Camera-type eye (tissue), 1 donor: ENCODE measurements around the gene GSTP1. TPM values are rescaled to one million over a fixed set of nuclear protein-coding genes. Genes with fewer than 3 reads are reported as not detected.

Source experiments
- total RNA-seq: library from RNA; depleted of rRNA; stranded (reverse); fragments of >200 nt; gene quantifications from one replicate; pipeline ENCODE4 v1.2.3, GENCODE V29; 2014

The GSTP1 gene
- 417 TPM for total RNA-seq

DNA sequence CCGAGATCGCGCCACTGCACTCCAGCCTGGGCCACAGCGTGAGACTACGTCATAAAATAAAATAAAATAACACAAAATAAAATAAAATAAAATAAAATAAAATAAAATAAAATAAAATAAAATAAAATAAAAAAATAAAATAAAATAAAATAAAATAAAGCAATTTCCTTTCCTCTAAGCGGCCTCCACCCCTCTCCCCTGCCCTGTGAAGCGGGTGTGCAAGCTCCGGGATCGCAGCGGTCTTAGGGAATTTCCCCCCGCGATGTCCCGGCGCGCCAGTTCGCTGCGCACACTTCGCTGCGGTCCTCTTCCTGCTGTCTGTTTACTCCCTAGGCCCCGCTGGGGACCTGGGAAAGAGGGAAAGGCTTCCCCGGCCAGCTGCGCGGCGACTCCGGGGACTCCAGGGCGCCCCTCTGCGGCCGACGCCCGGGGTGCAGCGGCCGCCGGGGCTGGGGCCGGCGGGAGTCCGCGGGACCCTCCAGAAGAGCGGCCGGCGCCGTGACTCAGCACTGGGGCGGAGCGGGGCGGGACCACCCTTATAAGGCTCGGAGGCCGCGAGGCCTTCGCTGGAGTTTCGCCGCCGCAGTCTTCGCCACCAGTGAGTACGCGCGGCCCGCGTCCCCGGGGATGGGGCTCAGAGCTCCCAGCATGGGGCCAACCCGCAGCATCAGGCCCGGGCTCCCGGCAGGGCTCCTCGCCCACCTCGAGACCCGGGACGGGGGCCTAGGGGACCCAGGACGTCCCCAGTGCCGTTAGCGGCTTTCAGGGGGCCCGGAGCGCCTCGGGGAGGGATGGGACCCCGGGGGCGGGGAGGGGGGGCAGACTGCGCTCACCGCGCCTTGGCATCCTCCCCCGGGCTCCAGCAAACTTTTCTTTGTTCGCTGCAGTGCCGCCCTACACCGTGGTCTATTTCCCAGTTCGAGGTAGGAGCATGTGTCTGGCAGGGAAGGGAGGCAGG lies at the start of gene GSTP1:
Gene GSTP1, plus strand, starts transcription at position 566 of the 958 bp plus-strand sequence. Its CDS starts 32 bp downstream, at position 598.

DNA sequence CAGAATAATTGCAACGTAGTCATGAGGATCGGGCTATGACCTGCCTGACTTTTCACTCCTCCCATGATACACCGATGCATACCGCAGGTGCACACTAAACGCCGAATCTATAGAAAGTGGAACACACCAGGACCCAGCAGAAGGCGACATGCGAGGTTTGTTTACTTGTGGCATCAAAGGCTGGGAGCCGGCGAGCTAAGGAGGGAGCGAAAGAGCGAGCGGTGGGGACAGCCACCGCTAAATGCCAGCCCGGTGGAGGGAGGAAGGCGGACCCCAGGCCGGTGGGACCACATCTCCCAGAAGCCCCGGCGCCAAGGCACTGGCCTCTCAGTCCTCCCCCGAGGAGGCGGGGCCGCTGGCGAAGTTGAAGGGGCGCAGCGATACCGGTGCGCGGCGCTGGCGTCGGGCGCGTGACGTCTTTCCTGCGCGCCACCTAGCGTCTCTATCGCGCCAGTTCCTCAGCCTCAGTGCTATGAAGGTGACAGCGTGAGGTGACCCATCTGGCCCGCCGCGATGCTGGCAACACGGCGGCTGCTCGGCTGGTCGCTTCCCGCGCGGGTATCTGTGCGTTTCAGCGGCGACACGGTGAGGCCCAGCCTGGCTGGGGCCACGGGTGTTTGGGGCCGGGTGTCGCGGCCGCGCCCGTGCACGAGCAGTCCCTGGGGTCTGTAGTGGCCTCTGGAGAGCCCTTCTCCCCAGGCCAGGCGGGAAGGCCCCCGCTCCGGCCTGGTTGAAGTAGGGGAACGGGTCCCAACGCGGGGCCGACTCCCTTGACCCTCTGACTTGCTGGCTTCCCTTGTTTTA lies 23.1 kb downstream of the GSTP1 start, which contains the start of gene NDUFV1:
Gene NDUFV1, plus strand, starts transcription at position 445 of the 804 bp plus-strand sequence. Its CDS starts 69 bp downstream, at position 514.

DNA sequence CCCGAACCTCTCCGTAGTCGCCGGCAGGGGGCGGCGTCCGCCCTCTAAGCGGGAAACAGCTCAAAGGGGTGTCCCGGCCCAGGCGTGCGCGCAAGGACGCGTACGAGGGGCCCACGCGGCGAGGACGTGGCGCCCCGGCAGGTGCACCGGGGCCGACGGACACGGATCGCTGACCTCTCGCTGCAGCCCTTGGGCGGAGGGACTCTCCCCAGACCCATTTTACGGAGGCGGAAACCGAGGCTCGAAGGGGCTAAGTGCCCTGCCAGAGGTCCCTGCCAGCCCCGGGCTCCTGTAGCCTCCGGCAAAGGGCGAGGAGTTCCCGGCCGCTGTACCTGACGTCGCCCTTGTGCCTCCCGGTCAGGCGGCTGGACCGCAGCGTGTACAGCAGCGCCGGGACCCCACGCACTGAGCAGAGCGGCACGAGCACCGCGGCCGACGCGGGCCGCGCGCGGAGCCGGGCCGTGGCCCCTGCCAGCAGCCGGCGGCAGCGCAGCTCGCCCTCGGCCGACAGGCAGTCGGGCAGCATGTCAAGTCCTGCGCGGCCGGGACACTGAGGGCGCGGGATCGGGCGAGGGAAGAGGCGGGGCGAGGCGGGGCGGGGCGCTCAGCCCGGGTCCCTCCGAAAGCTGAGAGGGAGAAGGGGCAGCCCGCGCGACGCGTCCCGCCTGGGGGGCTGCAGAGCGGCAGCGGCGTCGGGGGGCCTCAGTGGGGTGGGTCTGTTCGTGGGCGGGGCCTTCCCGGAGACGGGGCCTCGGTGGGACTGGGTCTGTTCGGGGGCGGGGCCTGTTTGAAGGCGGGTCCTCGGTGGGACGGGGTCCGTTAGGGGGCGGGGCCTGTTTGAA lies 46.0 kb downstream of the GSTP1 start, which contains the start of gene NUDT8:
Gene NUDT8, minus strand, starts transcription at position 552 of the 842 bp plus-strand sequence. Its CDS starts 26 bp downstream, at position 526.

Other genes starting within 250 kb of the GSTP1 start
- 11.1 TPM for gene POLD4, start 230.3 kb upstream of the GSTP1 start, total RNA-seq
- gene CLCF1, start 210.2 kb upstream of the GSTP1 start, total RNA-seq, result 2.9 TPM
- gene RAD9A, start 191.8 kb upstream of the GSTP1 start, total RNA-seq, result 26.6 TPM
- 85.5 TPM for gene PPP1CA, start 182.0 kb upstream of the GSTP1 start, total RNA-seq
- 1.4 TPM for gene TBC1D10C, start 179.7 kb upstream of the GSTP1 start, total RNA-seq
- 5.1 TPM for gene CARNS1, start 168.1 kb upstream of the GSTP1 start, total RNA-seq
- gene RPS6KB2, start 155.3 kb upstream of the GSTP1 start, total RNA-seq, result 41.7 TPM
- gene PTPRCAP, start 146.1 kb upstream of the GSTP1 start, total RNA-seq, result 0.71 TPM
- 55.3 TPM for gene CORO1B, start 140.3 kb upstream of the GSTP1 start, total RNA-seq
- gene GPR152, start 131.1 kb upstream of the GSTP1 start, total RNA-seq, result not detected
- 6.3 TPM for gene CABP4, start 128.5 kb upstream of the GSTP1 start, total RNA-seq
- 73.1 TPM for gene TMEM134, start 114.6 kb upstream of the GSTP1 start, total RNA-seq
- 49.3 TPM for gene AIP, start 100.8 kb upstream of the GSTP1 start, total RNA-seq
- gene PITPNM1, start 78.4 kb upstream of the GSTP1 start, total RNA-seq, result 79.8 TPM
- gene CDK2AP2, start 75.7 kb upstream of the GSTP1 start, total RNA-seq, result 13.1 TPM
- 5.6 TPM for gene CABP2, start 60.4 kb upstream of the GSTP1 start, total RNA-seq
- gene NDUFV1, start 23.1 kb downstream of the GSTP1 start, total RNA-seq, result 186 TPM
- gene NUDT8, start 46.1 kb downstream of the GSTP1 start, total RNA-seq, result 3.7 TPM
- gene TBX10, start 56.0 kb downstream of the GSTP1 start, total RNA-seq, result not detected
- gene ACY3, start 66.9 kb downstream of the GSTP1 start, total RNA-seq, result not detected
- gene ALDH3B2, start 90.8 kb downstream of the GSTP1 start, total RNA-seq, result 0.55 TPM